Measurements from ENCODE around the gene PLVAP. TPM values are rescaled to one million over a fixed set of nuclear protein-coding genes. Genes with fewer than 3 reads are reported as not detected.
A peak's percentile ranks its signal among the peaks of the same experiment; 100 is the strongest.

PLVAP gene
- total and polyA plus RNA-seq, 9 of the 15 experiments (the other 6 are each of a cell fraction or from before 2014, with no cell fraction given) = 0.09 to 0.84 (median 0.51) TPM; not detected in 4

DNA sequence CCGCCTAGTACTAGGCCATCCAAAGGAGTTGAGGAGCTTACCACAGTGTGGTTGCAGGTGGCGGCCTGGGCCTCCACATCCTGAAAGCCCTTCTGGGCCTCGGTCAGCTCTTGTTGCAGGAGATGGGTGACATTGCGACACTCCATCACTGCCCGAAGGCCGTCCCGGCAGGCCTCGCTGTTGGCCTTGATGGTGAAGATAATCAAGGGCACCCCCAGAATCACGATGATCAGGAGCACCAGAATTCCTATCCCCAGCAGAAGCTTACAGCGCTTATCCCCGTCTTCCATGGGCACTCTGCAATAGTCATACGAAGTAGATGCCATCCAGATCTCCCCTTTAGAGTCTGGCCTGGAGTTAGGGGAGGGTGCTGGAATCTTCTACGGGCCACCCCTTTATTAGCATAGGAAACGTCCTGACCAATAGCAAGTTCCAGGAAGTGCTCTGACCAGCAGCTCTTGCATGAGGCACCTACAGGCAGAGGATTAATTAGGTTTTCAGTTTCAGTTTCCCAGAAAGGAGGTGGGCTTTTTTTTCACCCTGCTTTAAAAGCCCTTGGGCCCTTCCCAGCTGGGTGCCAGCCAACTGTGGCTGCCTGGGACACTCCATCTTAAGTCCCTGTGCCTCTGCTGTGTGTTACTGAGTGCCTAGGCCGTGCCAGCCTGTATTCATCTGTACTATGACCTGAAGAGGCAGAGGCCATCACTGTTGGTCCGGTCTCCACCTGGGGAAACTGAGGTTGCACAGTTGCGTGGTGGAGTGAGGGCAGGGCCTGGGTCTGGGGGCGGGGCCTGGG, 28.3 kb upstream of the PLVAP start, which contains the start of gene BST2 (continued):
- TF ChIP-seq SMAD3 (CRISPR knock-in tag; conservative IDR thresholded peaks at IDR 0.05) (0 out of 2 replicates have a peak, but pooled peaks have one; percentile 17), SMARCB1 (IDR thresholded peaks at IDR 0.05; ENCODE audit: insufficient read length, low read depth) (no peak), ETV6 (IDR thresholded peaks at IDR 0.05; ENCODE audit: borderline replicate concordance in 1 of 2, low read depth in 2 of 2, low read length in 1 of 2) (no peak), ETV6 (CRISPR knock-in tag; IDR thresholded peaks at IDR 0.05; ENCODE audit: borderline replicate concordance) (no peak), SIX5 (IDR thresholded peaks at IDR 0.05; ENCODE audit: borderline replicate concordance in 1 of 2, insufficient read depth in 1 of 2, low read depth in 1 of 2, low read length in 2 of 2) (no peak), ERF (CRISPR knock-in tag; IDR thresholded peaks at IDR 0.05) (no peak), MED1 (CRISPR knock-in tag; IDR thresholded peaks at IDR 0.05; ENCODE audit: borderline replicate concordance) (no peak), RBM17 (IDR thresholded peaks at IDR 0.05; ENCODE audit: borderline replicate concordance, low read depth, low read length) (no peak), SUPT5H (IDR thresholded peaks at IDR 0.05) (peak; percentile 83), CHD4 (IDR thresholded peaks at IDR 0.05; ENCODE audit: insufficient read depth, insufficient replicate concordance, low read depth, low read length, poor library complexity, severe bottlenecking) (no peak), HDAC2 (IDR thresholded peaks at IDR 0.05) (0 out of 2 replicates have a peak, but pooled peaks have one; percentile 51), ZC3H8 (IDR thresholded peaks at IDR 0.05) (no peak), ETS2 (tag; IDR thresholded peaks at IDR 0.05; ENCODE audit: borderline replicate concordance, poor library complexity, severe bottlenecking) (no peak), TBP (optimal IDR thresholded peaks at IDR 0.05; ENCODE audit: low read depth, low read length) (peak; percentile 95)
- TF ChIP-seq, protein P1, sequence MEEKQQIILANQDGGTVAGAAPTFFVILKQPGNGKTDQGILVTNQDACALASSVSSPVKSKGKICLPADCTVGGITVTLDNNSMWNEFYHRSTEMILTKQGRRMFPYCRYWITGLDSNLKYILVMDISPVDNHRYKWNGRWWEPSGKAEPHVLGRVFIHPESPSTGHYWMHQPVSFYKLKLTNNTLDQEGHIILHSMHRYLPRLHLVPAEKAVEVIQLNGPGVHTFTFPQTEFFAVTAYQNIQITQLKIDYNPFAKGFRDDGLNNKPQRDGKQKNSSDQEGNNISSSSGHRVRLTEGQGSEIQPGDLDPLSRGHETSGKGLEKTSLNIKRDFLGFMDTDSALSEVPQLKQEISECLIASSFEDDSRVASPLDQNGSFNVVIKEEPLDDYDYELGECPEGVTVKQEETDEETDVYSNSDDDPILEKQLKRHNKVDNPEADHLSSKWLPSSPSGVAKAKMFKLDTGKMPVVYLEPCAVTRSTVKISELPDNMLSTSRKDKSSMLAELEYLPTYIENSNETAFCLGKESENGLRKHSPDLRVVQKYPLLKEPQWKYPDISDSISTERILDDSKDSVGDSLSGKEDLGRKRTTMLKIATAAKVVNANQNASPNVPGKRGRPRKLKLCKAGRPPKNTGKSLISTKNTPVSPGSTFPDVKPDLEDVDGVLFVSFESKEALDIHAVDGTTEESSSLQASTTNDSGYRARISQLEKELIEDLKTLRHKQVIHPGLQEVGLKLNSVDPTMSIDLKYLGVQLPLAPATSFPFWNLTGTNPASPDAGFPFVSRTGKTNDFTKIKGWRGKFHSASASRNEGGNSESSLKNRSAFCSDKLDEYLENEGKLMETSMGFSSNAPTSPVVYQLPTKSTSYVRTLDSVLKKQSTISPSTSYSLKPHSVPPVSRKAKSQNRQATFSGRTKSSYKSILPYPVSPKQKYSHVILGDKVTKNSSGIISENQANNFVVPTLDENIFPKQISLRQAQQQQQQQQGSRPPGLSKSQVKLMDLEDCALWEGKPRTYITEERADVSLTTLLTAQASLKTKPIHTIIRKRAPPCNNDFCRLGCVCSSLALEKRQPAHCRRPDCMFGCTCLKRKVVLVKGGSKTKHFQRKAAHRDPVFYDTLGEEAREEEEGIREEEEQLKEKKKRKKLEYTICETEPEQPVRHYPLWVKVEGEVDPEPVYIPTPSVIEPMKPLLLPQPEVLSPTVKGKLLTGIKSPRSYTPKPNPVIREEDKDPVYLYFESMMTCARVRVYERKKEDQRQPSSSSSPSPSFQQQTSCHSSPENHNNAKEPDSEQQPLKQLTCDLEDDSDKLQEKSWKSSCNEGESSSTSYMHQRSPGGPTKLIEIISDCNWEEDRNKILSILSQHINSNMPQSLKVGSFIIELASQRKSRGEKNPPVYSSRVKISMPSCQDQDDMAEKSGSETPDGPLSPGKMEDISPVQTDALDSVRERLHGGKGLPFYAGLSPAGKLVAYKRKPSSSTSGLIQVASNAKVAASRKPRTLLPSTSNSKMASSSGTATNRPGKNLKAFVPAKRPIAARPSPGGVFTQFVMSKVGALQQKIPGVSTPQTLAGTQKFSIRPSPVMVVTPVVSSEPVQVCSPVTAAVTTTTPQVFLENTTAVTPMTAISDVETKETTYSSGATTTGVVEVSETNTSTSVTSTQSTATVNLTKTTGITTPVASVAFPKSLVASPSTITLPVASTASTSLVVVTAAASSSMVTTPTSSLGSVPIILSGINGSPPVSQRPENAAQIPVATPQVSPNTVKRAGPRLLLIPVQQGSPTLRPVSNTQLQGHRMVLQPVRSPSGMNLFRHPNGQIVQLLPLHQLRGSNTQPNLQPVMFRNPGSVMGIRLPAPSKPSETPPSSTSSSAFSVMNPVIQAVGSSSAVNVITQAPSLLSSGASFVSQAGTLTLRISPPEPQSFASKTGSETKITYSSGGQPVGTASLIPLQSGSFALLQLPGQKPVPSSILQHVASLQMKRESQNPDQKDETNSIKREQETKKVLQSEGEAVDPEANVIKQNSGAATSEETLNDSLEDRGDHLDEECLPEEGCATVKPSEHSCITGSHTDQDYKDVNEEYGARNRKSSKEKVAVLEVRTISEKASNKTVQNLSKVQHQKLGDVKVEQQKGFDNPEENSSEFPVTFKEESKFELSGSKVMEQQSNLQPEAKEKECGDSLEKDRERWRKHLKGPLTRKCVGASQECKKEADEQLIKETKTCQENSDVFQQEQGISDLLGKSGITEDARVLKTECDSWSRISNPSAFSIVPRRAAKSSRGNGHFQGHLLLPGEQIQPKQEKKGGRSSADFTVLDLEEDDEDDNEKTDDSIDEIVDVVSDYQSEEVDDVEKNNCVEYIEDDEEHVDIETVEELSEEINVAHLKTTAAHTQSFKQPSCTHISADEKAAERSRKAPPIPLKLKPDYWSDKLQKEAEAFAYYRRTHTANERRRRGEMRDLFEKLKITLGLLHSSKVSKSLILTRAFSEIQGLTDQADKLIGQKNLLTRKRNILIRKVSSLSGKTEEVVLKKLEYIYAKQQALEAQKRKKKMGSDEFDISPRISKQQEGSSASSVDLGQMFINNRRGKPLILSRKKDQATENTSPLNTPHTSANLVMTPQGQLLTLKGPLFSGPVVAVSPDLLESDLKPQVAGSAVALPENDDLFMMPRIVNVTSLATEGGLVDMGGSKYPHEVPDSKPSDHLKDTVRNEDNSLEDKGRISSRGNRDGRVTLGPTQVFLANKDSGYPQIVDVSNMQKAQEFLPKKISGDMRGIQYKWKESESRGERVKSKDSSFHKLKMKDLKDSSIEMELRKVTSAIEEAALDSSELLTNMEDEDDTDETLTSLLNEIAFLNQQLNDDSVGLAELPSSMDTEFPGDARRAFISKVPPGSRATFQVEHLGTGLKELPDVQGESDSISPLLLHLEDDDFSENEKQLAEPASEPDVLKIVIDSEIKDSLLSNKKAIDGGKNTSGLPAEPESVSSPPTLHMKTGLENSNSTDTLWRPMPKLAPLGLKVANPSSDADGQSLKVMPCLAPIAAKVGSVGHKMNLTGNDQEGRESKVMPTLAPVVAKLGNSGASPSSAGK (IDR thresholded peaks at IDR 0.05) = no peak
- TF ChIP-seq, protein P2, sequence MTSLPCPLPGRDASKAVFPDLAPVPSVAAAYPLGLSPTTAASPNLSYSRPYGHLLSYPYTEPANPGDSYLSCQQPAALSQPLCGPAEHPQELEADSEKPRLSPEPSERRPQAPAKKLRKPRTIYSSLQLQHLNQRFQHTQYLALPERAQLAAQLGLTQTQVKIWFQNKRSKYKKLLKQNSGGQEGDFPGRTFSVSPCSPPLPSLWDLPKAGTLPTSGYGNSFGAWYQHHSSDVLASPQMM (CRISPR knock-in tag; IDR thresholded peaks at IDR 0.05) = no peak

All from K562 (cell line).